CD4-positive, alpha-beta T cell treated with Interleukin-4 for 4 hours (primary cell): Measurements from ENCODE around the gene CRYGD.
"Not testable (repeated sequence)": the region's sequence is repeated elsewhere in the genome, so short reads cannot be mapped to it uniquely, and the experiment has no call there.

Experiments used
- DNase-seq: peaks from one replicate; pipeline ENCODE4 v3.0.0-alpha.2; 2020

The CRYGD gene

DNA sequence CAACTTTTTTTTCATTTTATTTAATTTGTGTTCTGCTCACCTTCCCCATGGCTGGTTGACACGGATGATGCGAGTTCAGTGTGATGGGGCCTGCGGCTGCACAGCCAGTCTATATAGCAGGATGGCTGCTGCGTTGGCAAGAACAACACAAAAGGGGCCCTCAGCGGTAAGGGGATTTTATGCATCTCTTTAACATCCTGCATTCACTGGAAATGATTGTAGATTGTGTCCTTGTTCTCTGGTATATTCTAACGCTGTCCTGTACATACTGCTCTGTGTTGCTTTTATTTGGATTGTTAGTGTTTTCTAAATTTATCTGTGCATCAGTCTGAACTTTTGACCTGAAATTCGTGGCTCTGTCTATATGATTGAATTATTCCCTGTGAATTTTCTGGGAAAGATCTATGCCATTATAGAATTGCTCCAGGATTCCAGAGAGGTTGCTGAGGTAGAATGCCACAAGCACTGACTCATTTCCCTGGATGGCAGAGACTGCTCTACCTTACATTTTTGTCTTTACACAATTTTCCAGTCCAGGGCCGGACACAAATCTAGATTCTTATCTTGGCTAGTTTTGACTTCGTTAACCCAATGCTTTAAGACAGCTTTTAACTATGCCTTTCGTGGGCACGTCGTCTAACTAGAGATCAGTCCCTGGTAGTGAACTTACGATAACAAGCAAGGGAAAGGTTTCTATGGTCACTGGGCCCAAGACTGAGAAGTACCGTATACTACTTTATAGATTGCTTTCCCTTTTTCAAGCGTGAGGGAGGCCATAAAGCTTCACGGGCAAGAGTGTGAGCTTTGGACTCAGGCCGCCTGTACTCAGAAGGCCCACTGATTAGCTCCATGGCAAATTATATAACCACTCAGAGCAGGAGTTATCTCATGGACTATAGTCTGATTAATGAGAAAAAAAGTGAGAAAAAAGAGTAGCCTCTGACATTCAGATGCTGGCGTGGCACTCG lies 5.7 kb upstream of the CRYGD start, which contains the start of gene CRYGC:
CRYGC (minus strand) TSS at position 85 of the 968 bp plus-strand sequence; CDS start at position 49, 36 bp downstream.
- no peak for DNase-seq

DNA sequence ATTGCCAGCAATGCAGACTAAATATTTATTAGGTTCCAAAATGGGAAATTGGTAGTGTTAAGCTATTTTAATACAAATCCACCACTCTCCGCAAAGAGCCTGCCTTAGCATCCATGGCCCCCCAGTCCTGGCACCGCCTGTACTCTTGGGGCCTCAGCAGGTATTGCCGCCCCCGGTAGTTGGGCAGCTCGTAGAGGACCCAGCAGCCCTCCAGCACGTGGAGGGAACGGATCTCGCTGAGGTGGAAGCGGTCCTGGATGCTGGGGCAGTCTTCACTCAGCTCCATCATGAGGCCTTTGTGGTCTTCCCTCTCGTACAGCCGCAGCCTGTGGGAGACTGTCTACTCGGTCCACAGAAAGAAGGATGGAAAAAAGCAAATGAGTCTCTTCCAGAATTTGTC lies 3.8 kb upstream of the CRYGD start:
- DNase-seq = no peak

DNA sequence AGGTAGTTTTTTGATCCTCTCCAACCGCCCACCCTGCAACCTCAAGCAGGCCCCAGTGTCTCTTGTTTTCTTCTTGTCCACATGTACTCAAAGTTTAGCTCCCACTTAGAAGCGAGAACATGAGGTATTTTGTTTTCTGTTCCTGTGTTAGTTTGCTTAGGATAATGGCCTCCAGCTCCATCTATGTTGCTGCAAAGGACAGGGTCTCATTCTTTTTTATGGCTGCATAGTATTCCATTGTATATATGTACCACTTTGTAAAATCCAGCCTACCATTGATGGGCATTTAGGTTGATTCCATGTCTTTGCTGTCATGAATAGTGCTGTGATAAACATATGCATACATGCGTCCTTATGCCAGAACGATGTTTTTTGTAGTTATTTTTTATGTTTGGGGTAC lies 2.8 kb upstream of the CRYGD start:
- no peak for DNase-seq

DNA sequence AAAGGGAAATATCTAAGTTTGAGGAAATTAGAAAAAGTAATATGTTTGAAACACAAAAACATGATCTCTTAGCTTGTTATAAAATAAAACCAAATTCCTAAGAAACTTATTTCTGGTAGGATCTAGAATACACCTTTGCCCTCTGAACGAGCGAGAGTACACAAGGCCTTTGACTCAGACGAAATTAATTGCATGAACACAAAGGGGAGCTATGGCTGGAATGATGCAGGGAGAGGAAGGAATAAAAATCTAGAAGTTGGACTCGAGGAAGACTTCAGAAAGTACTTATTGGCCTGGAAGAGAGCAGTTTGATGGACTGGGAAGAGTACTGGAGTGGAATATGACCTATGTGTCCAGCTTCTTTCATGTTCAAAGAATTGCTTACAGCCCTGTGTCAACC lies 927 bp upstream of the CRYGD start:
- no peak for DNase-seq

DNA sequence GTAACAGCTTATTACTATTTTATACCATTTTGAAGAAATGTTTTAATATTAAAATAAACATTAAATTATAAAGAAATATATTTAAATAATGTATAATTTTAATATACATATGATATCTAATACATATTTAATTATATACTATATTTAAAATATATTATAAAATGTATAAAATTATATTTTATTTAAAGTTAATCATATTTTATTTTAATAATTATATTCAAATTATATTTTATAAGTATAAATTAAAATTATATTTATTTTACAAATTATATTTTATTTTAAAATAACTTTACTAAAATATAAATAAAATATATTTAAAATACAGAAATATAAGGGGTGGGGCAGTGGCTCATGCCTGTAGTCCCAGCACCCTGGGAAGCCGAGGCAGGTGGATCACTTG lies 2.1 kb downstream of the CRYGD start:
- DNase-seq = no peak

DNA sequence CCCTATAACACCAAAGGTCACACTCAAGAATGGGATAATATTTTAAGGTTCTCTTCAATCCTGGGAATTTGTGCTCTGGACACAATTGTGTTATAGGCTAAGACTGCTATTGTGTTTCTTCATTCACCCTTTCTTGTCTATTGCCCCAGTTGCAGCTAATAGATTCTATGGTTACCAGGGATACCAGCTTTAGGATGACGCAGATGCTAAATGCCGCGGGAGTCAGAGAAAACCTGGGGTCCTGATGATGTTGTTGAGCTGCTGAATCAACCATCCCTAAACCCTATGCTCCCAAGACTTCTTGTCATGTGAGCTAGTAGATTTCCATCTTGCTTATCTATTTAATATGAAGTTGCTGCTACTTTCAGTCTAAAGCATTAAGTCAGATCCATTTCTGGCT lies 5.4 kb downstream of the CRYGD start:
- no peak for DNase-seq

DNA sequence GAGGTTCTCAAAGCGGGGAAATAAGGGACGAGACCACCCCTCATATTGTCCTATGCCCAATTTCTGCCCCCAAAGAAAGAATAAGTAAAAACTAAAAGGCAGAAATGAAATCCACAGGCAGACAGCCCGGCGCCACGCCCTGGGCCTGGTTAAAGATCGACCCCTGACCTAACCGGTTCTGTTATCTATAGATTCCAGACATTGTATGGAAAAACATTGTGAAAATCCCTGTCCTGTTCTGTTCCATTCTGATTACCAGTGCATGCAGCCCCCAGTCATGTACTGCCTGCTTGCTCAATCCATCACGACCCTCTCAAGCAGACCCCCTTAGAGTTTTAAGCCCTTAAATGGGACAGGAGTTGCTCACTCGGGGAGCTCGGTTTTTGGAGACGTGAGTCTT lies 6.9 kb downstream of the CRYGD start:
- not testable (repeated sequence) for DNase-seq

DNA sequence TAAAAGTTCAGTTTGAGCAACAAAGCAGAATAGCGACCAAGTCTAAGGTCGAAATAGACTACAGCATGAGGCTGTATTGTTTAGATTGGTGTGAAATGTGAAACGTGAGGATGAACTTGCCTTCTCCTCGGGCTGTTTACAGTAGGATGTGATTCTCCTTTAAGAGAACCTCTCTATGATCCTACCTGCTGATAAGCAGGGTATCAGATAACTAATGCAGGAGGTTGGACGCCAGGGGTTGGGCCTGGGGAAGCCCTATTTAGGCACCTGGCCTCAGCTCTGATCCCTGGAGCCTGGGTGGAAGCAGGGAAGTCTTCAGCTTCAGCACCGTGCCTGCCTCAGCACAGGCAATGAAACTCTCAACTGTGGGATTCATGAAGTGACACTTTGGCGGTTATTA lies 11.4 kb downstream of the CRYGD start:
- no peak for DNase-seq

DNA sequence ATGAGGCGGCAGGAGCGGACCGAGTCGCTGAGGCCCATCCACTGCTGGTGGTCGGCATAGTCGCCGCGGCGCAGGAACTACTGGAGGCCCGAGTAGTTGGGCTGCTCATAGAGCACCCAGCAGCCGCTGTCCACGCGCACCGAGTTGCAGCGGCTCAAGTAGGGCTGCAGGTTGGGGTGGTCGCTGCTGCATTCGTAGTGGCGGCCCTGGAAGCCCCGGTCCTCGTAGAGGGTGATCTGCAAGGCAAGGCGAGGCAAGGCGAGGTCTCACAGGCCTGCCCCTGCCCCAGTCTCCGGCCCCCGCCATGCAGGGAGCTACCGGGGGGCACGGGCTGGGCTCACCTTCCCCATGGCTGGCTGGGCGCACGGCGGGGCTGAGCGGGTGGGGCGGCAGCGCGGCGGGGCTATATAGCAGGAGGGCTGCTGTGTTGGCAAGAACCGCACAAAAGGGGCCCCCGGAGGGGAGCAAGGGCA lies 12.0 kb downstream of the CRYGD start:
- not testable (repeated sequence) for DNase-seq

DNA sequence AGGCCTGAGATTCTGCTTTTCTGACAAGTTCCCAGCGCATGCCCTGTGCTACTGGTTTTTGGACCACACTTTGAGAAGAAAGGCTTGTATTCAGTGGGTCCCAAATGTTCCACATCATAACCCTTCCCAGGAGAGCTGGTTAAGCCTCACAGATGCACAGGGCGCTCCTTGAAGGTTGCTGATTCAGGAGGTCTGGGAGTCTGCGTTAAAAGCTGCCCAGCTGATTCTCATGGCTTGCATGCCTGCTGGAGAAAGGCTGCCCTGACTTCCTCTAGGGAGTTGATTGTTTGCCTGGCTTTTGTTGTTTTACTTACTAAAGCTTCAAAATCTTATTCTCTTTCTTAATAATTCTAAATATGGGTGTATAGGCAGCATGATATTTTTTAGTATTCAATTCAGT lies 20.7 kb downstream of the CRYGD start:
- DNase-seq = no peak

DNA sequence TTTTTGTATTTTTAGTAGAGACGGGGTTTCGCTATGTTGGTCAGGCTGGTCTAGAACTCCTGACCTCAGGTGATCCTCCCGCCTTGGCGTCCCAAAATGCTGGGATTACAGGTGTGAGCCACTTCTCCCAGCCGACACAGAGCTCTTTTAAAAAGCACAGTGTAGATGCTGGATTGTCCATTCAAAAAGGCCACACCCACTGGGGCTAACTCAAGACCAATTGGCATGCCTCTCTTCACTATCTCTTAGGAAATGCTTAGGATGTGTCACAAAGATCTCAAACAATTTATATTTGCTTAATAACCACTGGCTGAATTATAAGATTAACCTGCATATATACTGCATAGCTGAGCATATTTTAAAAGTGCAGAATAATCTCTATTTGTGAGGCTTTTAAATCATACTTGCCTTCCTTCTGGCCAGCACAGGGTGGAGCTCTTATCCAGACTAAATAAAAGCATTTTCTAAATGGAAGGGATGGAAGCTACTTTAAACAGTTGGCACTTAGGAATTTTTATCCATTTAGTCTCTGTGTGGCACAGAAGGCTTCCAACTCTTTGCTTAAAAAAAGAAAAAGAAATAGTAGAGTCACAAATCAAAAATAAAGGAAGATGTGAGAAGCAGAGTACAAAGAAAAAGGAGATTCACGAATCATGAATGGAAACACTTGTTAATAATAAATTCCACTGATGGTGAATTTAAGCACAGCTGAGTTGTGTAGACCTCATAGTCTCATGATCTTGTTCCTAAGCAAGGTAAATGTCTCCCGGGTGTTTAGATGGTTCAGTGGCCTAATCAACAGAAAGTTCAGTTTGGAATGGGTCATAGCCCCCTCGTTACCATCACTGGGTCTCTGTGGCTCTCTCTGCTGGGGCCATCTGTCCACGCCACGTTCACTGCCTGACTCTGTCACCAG lies 22.4 kb downstream of the CRYGD start:
- no peak for DNase-seq

DNA sequence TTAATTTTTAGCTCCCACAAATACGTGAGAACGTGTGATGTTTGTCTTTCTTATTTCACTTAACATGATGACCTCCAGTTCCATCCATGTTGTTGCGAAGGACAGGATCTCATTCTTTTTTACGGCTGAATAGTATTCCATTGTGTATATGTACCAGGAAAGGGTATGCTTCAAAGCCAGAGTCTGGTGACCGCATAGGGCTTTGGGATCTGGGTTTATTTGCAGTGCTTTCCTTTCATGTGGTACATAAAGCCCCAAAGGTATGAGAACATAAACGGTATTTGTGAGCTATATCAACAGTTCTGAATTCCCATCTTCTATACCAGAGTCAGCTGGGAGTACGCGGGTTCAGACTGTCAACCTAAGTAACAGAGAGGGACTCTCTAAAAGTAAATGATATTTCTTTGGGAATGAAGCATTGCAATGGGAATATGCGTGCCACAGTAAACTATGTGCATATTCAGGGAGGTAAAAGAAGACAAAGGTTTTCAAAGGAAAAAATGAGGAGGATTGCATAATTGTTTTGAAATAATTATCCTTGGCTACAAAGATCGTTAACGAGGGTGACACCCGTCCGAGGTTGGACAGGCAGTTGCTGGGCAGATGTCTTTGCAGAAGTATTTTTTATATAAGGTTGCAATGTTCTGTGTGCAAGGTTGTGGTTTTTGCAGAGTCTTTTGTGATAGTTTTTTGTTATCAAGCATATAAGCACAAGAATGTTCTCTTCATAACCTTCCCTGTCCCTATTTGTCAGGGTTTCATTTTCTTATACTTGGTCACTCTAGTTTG lies 24.4 kb downstream of the CRYGD start:
- DNase-seq = no peak

DNA sequence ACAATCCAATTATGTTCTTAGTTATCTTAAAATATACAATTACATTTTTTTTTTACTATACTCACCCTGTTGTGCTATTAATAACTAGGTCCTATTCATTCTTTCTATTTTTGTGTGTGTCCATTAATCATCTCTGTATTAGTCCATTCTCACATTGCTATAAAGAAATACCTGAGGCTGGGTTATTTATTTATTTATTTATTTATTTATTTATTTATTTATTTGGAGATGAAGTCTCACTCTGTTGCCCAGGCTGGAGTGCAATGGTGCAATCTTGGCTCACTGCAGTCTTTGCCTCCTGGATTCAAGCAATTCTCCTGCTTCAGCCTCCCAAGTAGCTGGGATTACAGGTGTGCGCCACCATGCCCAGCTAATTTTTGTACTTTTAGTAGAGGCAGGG lies 25.6 kb downstream of the CRYGD start:
- DNase-seq = not testable (repeated sequence)

DNA sequence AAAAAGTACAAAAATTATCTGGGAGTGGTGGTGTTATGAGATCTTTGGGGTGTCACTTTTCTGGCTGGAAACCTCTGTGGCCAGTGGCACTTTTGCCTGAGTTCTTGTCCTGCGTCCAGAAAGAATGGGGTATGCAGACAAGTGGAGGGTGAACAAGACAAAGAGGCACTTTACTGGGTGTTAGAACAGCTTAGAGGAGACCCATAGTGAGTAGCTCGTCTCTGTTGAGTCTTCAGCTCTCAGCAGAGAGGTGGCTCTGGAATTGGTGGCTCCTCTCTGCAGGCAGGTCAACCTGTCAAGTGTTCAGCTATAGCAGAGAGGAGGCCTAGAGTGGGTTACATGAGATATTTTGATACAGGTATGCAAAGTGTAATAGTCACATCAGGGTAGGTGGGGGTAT lies 26.1 kb downstream of the CRYGD start:
- DNase-seq = no peak

DNA sequence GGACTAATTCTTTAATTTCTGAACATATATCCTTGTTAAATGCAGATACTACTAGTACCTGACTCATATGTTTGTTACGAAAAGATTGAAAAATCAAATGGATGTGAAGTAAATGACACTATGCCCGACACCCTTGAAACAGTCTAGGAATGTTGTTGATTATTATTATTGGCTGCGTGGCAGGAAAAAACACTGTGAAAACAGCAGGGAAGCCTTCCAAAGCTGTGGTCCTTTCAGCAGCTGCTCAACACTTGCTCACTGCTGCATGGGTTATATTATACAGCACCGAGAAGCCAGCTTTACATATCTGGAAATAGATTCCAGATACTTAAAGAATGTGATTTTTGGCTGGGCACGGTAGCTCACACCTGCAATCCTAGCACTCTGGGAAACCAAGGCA lies 26.5 kb downstream of the CRYGD start:
- no peak for DNase-seq

DNA sequence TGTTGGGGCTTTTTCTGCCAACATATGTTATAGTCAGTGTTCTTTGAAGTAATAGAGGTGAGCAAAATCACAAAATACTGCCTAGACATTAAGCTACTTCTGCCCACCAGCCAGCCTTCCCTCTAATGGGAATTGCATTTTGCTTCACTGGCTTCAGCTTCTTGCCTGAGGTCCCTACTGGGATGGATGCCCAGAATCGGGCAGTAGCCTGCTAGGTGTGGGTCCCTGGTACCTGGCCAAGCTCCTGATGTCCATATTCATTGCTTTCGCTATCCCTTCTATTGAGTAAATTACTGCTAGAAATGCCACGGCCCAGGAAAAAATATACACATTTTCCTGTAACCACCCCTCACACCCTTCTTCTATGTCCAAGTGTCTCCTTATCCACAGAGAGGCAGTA lies 27.0 kb downstream of the CRYGD start:
- DNase-seq = no peak

DNA sequence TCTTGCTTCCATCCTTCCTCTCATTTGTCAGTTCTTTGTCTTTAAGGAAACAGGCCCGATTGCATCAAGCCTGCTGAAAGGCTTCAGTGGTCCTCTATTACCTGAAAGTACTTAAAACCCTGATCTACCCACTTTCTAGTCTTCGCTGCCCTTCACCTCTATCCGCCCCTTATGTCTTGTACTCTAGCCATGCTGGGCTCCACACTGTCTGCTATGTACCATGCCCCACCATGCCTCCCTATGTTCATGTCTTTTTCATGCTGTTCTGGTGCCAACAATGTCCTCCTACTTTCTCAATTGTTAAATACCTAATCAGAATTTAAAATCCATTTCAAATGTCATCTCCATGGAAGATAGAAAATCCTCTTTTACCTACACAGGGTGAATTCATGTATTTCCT lies 28.2 kb downstream of the CRYGD start:
- no peak for DNase-seq

DNA sequence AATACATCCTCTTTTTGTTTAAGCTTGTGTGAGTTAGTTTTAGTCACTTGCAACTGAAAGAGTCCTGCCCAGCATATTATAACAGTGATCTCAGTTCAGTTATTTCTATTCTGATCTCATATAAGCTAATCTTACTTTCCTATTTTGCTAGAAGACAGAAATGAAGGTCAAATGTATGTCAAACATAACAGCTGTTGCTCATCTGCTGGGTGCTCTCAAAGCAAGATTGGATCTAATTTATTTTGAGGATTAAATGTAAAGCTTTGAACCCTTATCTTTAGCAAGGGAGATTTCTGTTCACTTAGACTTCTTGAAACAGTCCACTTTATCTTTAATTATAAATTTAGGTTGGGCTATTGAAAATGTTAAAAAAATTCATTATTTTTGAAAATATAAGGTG lies 31.2 kb downstream of the CRYGD start:
- no peak for DNase-seq

DNA sequence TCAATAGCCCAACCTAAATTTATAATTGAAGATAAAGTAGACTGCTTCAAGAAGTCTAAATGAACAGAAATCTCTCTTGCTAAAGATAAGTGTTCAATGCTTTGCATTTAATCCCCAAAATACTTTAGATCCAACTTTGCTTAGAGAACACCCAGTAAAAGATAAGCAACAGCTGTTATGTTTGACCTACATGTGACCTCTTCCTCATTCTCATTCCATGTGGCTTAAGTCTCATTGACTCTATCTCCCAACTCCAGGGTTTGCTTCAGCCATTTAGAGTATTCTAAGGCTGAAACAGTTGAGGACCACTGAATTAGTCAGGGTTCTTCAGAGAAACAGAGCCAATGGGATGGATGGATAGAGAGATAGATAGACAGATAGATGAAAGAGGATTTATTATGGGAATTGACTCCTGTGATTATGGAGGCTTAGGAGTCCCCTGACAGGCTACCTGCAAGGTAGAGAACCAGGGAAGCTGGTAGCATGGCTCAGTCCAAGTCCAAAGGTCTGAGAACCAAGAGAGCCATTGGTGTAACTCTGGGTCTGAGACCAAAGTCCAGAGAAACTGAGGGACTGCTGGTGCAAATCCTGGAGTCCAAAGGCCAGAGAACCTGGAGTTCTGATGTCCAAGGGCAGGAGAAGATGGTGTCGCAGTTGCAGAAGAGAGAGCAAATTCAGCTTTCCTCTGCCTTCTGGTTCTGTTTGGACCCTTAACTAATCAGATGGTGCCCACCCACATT lies 32.1 kb downstream of the CRYGD start:
- no peak for DNase-seq

DNA sequence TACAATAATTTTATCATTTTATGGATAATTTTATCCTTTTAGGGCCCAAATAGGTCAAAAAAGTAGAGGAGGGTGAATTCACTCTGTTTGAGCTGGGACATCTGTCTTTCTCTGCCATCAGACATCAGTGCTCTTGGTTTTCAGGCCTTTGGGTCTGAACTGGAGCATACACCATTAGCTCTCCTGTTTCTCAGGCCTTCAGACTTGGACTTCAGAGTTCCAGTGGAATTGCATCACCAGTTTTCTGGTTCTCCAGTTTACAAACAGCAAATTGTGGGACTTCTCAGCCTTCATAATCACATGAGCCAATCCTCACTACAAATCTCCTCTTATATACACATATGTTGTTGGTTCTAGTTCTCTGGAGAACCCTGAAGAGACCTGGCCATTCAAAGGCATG lies 33.9 kb downstream of the CRYGD start:
- no peak for DNase-seq

DNA sequence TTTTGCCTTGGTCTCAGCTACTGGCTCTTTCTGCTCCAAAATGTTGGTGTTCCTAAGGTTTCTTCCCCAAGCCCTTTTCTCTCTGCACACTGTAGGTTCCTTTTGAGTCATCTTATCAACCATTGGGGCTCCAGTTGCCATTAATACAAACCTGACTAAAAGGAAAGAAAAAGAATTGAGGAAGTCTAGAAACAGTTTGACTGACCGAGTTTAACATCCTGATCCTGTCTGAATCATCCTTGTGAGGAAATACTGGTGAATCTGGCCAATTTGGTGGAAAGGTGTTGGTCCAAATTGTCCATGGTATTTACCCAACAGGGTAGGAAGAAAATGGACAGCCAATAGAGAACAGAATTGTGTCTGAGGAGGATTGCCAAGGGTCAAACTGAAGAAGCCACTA lies 38.3 kb downstream of the CRYGD start:
- no peak for DNase-seq

DNA sequence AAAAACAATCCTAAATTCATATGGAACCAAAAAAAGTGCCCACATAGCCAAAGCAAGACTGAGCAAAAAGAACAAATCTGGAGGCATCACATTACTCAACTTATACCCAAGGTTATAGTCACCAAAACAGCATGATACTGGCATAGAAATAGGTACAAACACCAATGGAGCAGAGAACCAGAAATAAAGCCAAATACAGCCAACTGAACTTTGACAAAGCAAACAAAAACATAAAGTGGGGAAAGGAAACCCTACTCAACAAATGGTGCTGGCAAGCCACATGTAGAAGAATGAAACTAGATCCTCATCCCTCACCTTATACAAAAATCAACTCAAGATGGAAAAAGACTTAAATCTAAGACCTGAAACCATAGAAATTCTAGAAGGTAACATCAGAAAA lies 40.5 kb downstream of the CRYGD start:
- DNase-seq = no peak
